ENCODE measurements around the gene CRYGN. TPM values are rescaled to one million over a fixed set of nuclear protein-coding genes. Genes with fewer than 3 reads are reported as not detected.
A peak's percentile ranks its signal among the peaks of the same experiment; 100 is the strongest.

The CRYGN gene
- total RNA-seq, 2 donors from 2014 or later: not detected

DNA sequence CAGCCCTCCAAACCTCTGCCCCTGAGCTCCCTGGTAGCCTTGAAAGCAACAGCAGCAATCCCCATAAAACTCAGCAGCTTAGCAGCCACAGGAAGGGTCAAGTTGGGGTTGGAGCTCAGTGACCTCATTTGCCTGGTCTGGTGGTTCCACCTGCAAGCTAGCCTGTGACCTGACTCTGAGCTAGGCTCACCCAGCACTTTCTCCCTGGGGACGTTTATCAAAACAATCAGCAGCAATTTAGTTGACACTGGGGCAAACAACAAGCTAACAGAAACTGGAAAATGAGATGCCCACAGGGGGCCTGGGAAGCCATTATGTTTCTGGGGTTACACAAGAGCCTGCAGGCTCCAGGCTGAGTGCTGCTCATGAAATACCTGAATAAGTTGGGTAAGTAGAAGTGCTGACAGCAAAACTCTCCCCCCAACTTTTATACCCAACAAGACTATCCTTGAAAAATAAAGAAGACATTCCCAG, 22.4 kb upstream of the CRYGN start:
- no peak overlapping the region for H3K9ac ChIP-seq (ENCODE audit: low read depth in 2 of 2, low read length in 2 of 2)
- no peak overlapping the region for H3K27ac ChIP-seq
- no peak for DNase-seq
- no peaks in the 10 kb centered on the region for H3K27me3 ChIP-seq
- no peak overlapping the region for H3K4me3 ChIP-seq
- no peaks in the 10 kb centered on the region for H3K9me3 ChIP-seq
- H3K4me1 ChIP-seq: peaks cover 11% of the 10 kb centered on the region
- no peaks in the 10 kb centered on the region for H3K36me3 ChIP-seq
- TF ChIP-seq, protein P1, sequence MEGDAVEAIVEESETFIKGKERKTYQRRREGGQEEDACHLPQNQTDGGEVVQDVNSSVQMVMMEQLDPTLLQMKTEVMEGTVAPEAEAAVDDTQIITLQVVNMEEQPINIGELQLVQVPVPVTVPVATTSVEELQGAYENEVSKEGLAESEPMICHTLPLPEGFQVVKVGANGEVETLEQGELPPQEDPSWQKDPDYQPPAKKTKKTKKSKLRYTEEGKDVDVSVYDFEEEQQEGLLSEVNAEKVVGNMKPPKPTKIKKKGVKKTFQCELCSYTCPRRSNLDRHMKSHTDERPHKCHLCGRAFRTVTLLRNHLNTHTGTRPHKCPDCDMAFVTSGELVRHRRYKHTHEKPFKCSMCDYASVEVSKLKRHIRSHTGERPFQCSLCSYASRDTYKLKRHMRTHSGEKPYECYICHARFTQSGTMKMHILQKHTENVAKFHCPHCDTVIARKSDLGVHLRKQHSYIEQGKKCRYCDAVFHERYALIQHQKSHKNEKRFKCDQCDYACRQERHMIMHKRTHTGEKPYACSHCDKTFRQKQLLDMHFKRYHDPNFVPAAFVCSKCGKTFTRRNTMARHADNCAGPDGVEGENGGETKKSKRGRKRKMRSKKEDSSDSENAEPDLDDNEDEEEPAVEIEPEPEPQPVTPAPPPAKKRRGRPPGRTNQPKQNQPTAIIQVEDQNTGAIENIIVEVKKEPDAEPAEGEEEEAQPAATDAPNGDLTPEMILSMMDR (IDR thresholded peaks at IDR 0.05): no peak
- intact Hi-C loops (cut with DNase I): loop anchor here (5.0 to 10.0 kb wide), 2 partner anchors 55 to 292 kb away; partner anchors contain the start of gene RHEB

DNA sequence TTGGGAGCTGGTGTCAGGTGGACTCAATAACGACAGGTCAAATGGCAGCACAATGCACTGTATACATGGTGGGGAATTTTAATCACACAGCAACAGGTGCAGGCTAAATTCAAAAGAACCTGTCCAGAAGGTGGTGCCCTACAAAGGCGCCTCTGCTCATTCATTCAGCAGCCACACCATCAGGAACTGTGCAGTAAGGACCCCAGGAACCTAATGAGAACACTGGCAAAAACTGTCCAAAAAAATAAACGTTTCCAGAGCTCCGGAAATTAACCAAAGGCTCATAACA, 21.9 kb upstream of the CRYGN start:
- intact Hi-C loops (cut with DNase I): loop anchor here (5.0 to 10.0 kb wide), 2 partner anchors 55 to 293 kb away; partner anchors contain the start of gene RHEB
- H3K4me3 ChIP-seq: no peak overlapping the region
- H3K36me3 ChIP-seq: no peaks in the 10 kb centered on the region
- peaks cover 11% of the 10 kb centered on the region for H3K4me1 ChIP-seq
- H3K9ac ChIP-seq (ENCODE audit: low read depth in 2 of 2, low read length in 2 of 2): no peak overlapping the region
- TF ChIP-seq, protein P1 (IDR thresholded peaks at IDR 0.05): no peak
- DNase-seq: no peak
- H3K27ac ChIP-seq: no peak overlapping the region
- no peaks in the 10 kb centered on the region for H3K9me3 ChIP-seq
- no peaks in the 10 kb centered on the region for H3K27me3 ChIP-seq

DNA sequence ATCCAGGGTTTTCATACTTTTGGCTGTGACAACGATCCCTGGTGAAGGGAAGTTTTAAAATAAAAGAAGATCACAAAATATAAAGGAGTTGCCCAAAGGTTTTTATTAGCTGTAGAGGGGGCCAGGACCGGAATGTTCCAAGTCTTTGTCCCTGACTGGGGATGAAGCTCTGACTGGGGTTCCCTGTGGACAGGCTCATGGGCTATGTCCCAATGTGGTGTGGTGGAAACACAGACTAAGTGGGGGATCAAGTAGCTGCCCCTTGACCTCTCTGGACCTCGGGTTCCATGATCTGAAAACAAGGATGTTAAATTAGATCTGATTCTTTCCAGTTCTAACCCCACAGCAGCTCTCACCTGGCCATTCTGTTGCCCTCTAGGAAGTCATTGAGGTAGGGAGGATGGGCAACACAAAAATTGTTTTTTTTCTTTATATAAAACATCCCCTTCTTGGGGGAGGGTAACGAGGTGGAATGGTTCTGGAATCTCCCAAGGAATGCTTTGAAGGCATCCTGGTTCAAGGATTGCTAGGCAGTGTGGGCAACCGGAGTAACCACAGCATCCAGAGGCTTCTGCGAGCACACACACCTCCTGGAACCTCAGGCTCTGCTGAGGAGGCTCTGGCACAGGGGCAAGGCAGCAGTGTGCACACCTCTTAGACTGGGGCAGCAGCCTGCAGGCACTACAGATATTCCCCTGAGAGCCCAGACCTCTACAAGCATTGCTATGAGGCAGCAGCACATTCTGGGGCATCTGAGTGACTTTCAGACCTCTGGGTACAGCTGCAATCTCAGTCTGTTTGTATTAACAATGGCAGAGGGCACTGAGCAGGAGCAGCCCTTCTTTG, 21.4 kb upstream of the CRYGN start:
- no peaks in the 10 kb centered on the region for H3K36me3 ChIP-seq
- peaks cover 11% of the 10 kb centered on the region for H3K4me1 ChIP-seq
- no peak for DNase-seq
- H3K27ac ChIP-seq: no peak overlapping the region
- TF ChIP-seq, protein P1 (IDR thresholded peaks at IDR 0.05): no peak
- no peak overlapping the region for H3K4me3 ChIP-seq
- H3K9me3 ChIP-seq: no peaks in the 10 kb centered on the region
- H3K9ac ChIP-seq (ENCODE audit: low read depth in 2 of 2, low read length in 2 of 2): no peak overlapping the region
- intact Hi-C loops (cut with DNase I): loop anchor here (5.0 to 10.0 kb wide), 2 partner anchors 56 to 293 kb away; partner anchors contain the start of gene RHEB
- H3K27me3 ChIP-seq: no peaks in the 10 kb centered on the region

DNA sequence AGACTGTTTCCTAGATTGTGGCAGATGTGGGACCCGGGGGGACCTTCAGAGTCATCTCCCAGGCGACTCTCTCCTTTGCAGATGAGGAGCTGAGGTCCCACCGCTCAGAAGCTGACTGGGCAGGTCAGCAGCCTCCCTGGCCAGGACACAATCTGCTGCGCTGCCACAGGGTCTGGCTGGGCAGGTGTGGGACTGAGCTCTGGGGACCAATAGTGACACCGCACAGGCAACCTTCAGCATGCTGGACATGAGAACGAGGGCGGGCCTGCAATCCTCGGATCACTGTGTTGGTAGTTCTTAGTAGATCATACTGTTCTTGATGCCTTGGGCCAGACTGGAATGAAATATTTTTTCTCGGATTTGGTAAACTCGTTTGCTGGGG, 20.5 kb upstream of the CRYGN start:
- TF ChIP-seq, protein P1 (IDR thresholded peaks at IDR 0.05): no peak
- peak overlapping the region; percentile 33 to 80 for H3K9ac ChIP-seq (ENCODE audit: low read depth in 2 of 2, low read length in 2 of 2)
- peak overlapping the region; percentile 73 for H3K27ac ChIP-seq
- no peaks in the 10 kb centered on the region for H3K9me3 ChIP-seq
- no peaks in the 10 kb centered on the region for H3K27me3 ChIP-seq
- peaks cover 11% of the 10 kb centered on the region for H3K4me1 ChIP-seq
- no peak for DNase-seq
- H3K36me3 ChIP-seq: no peaks in the 10 kb centered on the region
- intact Hi-C loops (cut with DNase I): loop anchor here (5.0 to 10.0 kb wide), 2 partner anchors 57 to 294 kb away; partner anchors contain the start of gene RHEB
- H3K4me3 ChIP-seq: no peak overlapping the region

DNA sequence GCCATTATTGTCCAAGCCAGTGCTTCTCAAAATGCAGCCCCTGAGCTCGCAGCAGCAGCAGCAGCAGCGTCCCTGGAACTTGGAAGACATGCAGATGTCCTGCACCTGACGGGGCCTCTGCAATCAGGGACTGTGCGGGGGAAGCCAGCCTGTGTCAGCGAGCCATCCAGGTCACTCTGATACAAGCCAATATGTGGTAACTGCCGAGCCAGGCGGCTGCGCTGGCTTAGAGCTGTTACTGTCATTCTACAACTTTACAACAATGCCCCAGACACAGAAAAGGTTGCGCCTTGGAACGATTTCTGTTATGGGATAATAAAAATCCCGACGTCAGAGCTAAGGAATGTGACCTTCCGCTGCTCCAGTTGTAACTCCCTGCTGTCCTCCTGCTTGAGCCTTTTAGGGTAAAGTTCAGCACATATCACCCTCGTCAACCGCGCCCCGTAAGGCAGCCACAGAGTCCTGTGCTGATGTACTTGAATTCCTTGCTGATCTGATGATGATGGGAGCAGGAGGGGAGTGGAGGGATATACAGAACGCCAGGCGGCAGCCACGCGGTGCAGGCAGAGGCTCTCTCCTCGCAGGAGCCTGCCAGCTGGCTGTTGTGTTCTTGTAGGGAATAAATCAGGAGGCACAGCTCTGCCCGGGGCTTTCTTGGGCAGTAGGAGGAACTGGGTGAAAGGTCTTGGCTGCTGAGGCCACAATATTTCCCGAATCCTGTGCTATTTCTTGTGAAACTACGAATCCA, 20.0 kb upstream of the CRYGN start:
- Histone ChIP-seq H3K27ac (peak overlapping the region; percentile 73), H3K27me3 (no peaks in the 10 kb centered on the region), H3K4me3 (no peak overlapping the region), H3K36me3 (no peaks in the 10 kb centered on the region), H3K4me1 (peaks cover 11% of the 10 kb centered on the region), H3K9me3 (no peaks in the 10 kb centered on the region), H3K9ac (ENCODE audit: low read depth in 2 of 2, low read length in 2 of 2) (peak overlapping the region; percentile 73 to 80)
- TF ChIP-seq, protein P1 (IDR thresholded peaks at IDR 0.05): no peak
- intact Hi-C loops (cut with DNase I): loop anchor here (5.0 to 10.0 kb wide), 2 partner anchors 57 to 295 kb away; partner anchors contain the start of gene RHEB
- DNase-seq: peak; percentile 83
